OCI-LY3 (cell line): ENCODE data around the gene SAPCD2.
A peak's percentile ranks its signal among the peaks of the same experiment; 100 is the strongest.

ENCODE experiments used
- H2AFZ ChIP-seq: fragments of 200-600, 300-600 bp; shearing (Covaris generic); 2 replicates; pipeline ENCODE4 v1.6.0; 2014; ENCODE audit warnings: antibody characterized with exemption, low read depth, low read length
- H3K27ac ChIP-seq: fragments of 200-600, 300-600 bp; sonication (generic); 2 replicates; pipeline ENCODE4 v1.5.1; 2014; ENCODE audit warnings: mild to moderate bottlenecking, low read length, moderate library complexity, mixed read lengths
- H3K27me3 ChIP-seq: fragments of 200-600, 300-600 bp; sonication (generic); 2 replicates; pipeline ENCODE4 v1.6.1; 2014; ENCODE audit warnings: low read depth, low read length, mixed read lengths
- H3K36me3 ChIP-seq: fragments of 200-600, 300-600 bp; sonication (generic); replicated peaks from 2 replicates; pipeline ENCODE3; 2014; ENCODE audit warnings: low read depth, low read length, mixed read lengths
- H3K4me1 ChIP-seq: fragments of 300-600, 200-600 bp; sonication (generic); 2 replicates; pipeline ENCODE4 v1.6.1; 2014; ENCODE audit warnings: low read length, mixed read lengths
- H3K4me2 ChIP-seq: fragments of 200-600, 300-600 bp; sonication (generic); 2 replicates; pipeline ENCODE4 v1.6.1; 2014; ENCODE audit warnings: low read length, mixed read lengths
- H3K4me3 ChIP-seq: fragments of 300-600, 200-600 bp; sonication (generic); 2 replicates; pipeline ENCODE4 v1.5.1; 2014; ENCODE audit warnings: antibody characterized with exemption, mild to moderate bottlenecking, low read length, moderate library complexity
- H3K79me2 ChIP-seq: fragments of 300-600, 200-600 bp; shearing (Covaris generic); 2 replicates; pipeline ENCODE4 v1.6.1; 2014; ENCODE audit warnings: mild to moderate bottlenecking, low read length, mixed read lengths
- H3K9ac ChIP-seq: fragments of 300-600, 200-600 bp; shearing (Covaris generic); 2 replicates; pipeline ENCODE4 v1.6.0; 2014; ENCODE audit warnings: mild to moderate bottlenecking, low read length, moderate library complexity
- H3K9me3 ChIP-seq: fragments of 200-600, 300-600 bp; shearing (Covaris generic); 2 replicates; pipeline ENCODE4 v1.6.1; 2014; ENCODE audit warnings: low read length, mixed read lengths; ENCODE audit not compliant: insufficient read depth
- H4K20me1 ChIP-seq: fragments of 200-600, 300-600 bp; sonication (generic); 2 replicates; pipeline ENCODE4 v1.6.1; 2016; ENCODE audit warnings: low read length, mixed read lengths; ENCODE audit not compliant: insufficient read depth
- CTCF ChIP-seq: fragments of 200-600, 300-600 bp; sonication (generic); IDR thresholded peaks from 2 replicates; pipeline ENCODE4 v1.5.1; 2014; ENCODE audit warnings: antibody characterized with exemption, low read length, low read depth
- EZH2phosphoT487 ChIP-seq: fragments of 200-600 bp; shearing (Covaris generic); IDR thresholded peaks from 2 replicates; pipeline ENCODE4 v1.6.1; 2018; ENCODE audit warnings: antibody characterized with exemption, mixed run types, low read depth

The SAPCD2 gene

GRCh38 chr9:137030538-137031527 is 39.5 kb downstream of the SAPCD2 start:
- no peak overlapping the region for H3K27ac ChIP-seq
- H2AFZ ChIP-seq, result no peak overlapping the region
- no peak overlapping the region for H3K9ac ChIP-seq
- no peak for TF ChIP-seq EZH2phosphoT487
- TF ChIP-seq CTCF, result no peak
- no peak overlapping the region for H3K4me3 ChIP-seq
- H3K4me1 ChIP-seq, result peaks cover 46% of the 10 kb centered on the region
- no peak overlapping the region for H3K4me2 ChIP-seq
- H3K79me2 ChIP-seq, result no peaks in the 10 kb centered on the region
- H3K27me3 ChIP-seq, result peaks cover 6% of the 10 kb centered on the region
- H3K36me3 ChIP-seq, result no peaks in the 10 kb centered on the region
- no peaks in the 10 kb centered on the region for H3K9me3 ChIP-seq
- no peaks in the 10 kb centered on the region for H4K20me1 ChIP-seq

GRCh38 chr9:137030006-137030405 is 40.4 kb downstream of the SAPCD2 start:
- TF ChIP-seq EZH2phosphoT487, result no peak
- TF ChIP-seq CTCF, result no peak
- no peak overlapping the region for H2AFZ ChIP-seq
- H3K9me3 ChIP-seq, result no peaks in the 10 kb centered on the region
- H3K27me3 ChIP-seq, result peaks cover 6% of the 10 kb centered on the region
- no peaks in the 10 kb centered on the region for H4K20me1 ChIP-seq
- H3K4me3 ChIP-seq, result no peak overlapping the region
- no peak overlapping the region for H3K4me2 ChIP-seq
- no peaks in the 10 kb centered on the region for H3K36me3 ChIP-seq
- H3K27ac ChIP-seq, result no peak overlapping the region
- H3K9ac ChIP-seq, result no peak overlapping the region
- H3K79me2 ChIP-seq, result no peaks in the 10 kb centered on the region
- H3K4me1 ChIP-seq, result peaks cover 43% of the 10 kb centered on the region

- Histone ChIP-seq H3K9me3 (no peaks in the 10 kb centered on the region), H3K27ac (no peak overlapping the region), H3K79me2 (no peaks in the 10 kb centered on the region), H3K27me3 (peaks cover 6% of the 10 kb centered on the region), H3K4me2 (peak overlapping the region; percentile 97), H3K4me1 (peaks cover 36% of the 10 kb centered on the region), H2AFZ (no peak overlapping the region), H3K36me3 (no peaks in the 10 kb centered on the region), H4K20me1 (no peaks in the 10 kb centered on the region), H3K4me3 (peak overlapping the region; percentile 88), H3K9ac (no peak overlapping the region)
- TF ChIP-seq CTCF (peak; percentile 76), EZH2phosphoT487 (no peak)
These were observed 41.1 kb downstream of the SAPCD2 start for GRCh38 chr9:137029058-137029936.
